ENCODE data around the gene SMIM41. TPM values are rescaled to one million over a fixed set of nuclear protein-coding genes. Genes with fewer than 3 reads are reported as not detected.

The SMIM41 gene
- polyA plus RNA-seq, 1 donor from 2014 or later = not detected

GRCh38 chr12:52086944-52087835, 7.7 kb downstream of the SMIM41 start:
- Histone ChIP-seq H4K20me1 (ENCODE audit: insufficient read depth) (no peaks in the 10 kb centered on the region), H3K36me3 (ENCODE audit: insufficient read depth, low read length) (no peaks in the 10 kb centered on the region), H3K4me2 (ENCODE audit: low read length) (no peak overlapping the region), H3K9me2 (ENCODE audit: insufficient read depth, low read length) (no peaks in the 10 kb centered on the region), H3K27ac (ENCODE audit: low read length) (no peak overlapping the region), H3K27me3 (ENCODE audit: insufficient read depth, low read depth, low read length) (no peaks in the 10 kb centered on the region), H3K9me3 (ENCODE audit: low read length) (no peaks in the 10 kb centered on the region), H3F3A (ENCODE audit: insufficient read depth, low read length, poor library complexity, severe bottlenecking) (no peaks in the 10 kb centered on the region), H2AFZ (ENCODE audit: low read depth, low read length) (no peak overlapping the region), H3K79me2 (replicated peaks; ENCODE audit: insufficient read depth, low read length) (no peaks in the 10 kb centered on the region), H3K4me3 (ENCODE audit: low read length) (no peak overlapping the region), H3K9ac (ENCODE audit: low read length) (no peak overlapping the region)
- TF ChIP-seq TAF1 (IDR thresholded peaks at IDR 0.05; ENCODE audit: low read depth) = no peak
- TF ChIP-seq RAD21 (conservative IDR thresholded peaks at IDR 0.05) = no peak
- TF ChIP-seq, protein P1, sequence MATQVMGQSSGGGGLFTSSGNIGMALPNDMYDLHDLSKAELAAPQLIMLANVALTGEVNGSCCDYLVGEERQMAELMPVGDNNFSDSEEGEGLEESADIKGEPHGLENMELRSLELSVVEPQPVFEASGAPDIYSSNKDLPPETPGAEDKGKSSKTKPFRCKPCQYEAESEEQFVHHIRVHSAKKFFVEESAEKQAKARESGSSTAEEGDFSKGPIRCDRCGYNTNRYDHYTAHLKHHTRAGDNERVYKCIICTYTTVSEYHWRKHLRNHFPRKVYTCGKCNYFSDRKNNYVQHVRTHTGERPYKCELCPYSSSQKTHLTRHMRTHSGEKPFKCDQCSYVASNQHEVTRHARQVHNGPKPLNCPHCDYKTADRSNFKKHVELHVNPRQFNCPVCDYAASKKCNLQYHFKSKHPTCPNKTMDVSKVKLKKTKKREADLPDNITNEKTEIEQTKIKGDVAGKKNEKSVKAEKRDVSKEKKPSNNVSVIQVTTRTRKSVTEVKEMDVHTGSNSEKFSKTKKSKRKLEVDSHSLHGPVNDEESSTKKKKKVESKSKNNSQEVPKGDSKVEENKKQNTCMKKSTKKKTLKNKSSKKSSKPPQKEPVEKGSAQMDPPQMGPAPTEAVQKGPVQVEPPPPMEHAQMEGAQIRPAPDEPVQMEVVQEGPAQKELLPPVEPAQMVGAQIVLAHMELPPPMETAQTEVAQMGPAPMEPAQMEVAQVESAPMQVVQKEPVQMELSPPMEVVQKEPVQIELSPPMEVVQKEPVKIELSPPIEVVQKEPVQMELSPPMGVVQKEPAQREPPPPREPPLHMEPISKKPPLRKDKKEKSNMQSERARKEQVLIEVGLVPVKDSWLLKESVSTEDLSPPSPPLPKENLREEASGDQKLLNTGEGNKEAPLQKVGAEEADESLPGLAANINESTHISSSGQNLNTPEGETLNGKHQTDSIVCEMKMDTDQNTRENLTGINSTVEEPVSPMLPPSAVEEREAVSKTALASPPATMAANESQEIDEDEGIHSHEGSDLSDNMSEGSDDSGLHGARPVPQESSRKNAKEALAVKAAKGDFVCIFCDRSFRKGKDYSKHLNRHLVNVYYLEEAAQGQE (IDR thresholded peaks at IDR 0.05; ENCODE audit: borderline replicate concordance) = no peak

DNA sequence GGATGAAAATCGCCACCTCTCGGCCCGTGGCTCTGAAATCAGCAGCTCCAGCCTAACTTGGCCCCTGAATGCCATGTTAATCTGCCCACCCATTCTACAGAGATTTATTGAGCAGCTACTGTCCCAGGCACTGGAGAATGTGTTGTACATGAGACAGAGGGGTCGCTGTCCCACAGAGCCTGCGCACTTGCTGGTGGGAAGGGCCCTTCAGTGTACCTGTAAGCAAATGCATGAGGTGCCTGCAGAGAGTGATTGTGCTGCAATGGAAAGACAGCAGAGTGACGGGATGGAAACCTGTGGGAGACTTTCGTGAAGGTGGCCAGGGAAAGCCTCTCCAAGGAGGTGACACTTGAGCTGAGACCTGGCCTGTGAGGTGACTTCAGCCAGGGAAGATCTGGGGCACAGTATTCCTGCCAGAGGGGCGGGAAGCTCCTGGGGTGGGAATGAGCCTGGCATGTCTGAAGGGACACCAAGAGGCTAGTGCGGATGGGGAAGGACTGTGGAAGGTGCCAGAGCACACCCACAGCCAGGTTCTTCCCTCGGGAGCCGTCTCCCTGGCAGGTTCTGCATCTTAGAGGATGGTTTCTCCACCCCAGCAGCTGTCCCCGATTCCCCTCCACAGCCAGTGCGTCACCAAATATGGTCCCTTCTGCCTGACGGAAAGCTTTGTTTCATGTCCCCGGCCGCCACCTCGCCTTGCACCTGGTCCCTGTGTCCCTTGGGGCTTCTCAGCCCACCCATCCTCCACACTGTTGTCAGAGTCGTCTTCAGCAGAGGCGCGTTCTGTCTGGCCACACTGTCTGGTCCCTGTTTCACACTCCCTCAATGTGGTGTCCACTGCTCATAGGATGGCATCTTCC, 8.7 kb downstream of the SMIM41 start:
- Histone ChIP-seq H3K27ac (ENCODE audit: low read length) (no peak overlapping the region), H4K20me1 (ENCODE audit: insufficient read depth) (no peaks in the 10 kb centered on the region), H3F3A (ENCODE audit: insufficient read depth, low read length, poor library complexity, severe bottlenecking) (no peaks in the 10 kb centered on the region), H3K9me3 (ENCODE audit: low read length) (no peaks in the 10 kb centered on the region), H2AFZ (ENCODE audit: low read depth, low read length) (no peak overlapping the region), H3K4me3 (ENCODE audit: low read length) (no peak overlapping the region), H3K27me3 (ENCODE audit: insufficient read depth, low read depth, low read length) (no peaks in the 10 kb centered on the region), H3K79me2 (replicated peaks; ENCODE audit: insufficient read depth, low read length) (no peaks in the 10 kb centered on the region), H3K9ac (ENCODE audit: low read length) (no peak overlapping the region), H3K36me3 (ENCODE audit: insufficient read depth, low read length) (no peaks in the 10 kb centered on the region), H3K9me2 (ENCODE audit: insufficient read depth, low read length) (no peaks in the 10 kb centered on the region), H3K4me2 (ENCODE audit: low read length) (no peak overlapping the region)
- TF ChIP-seq POLR2AphosphoS5 (IDR thresholded peaks at IDR 0.05) (no peak), EZH2 (IDR thresholded peaks at IDR 0.05; ENCODE audit: borderline replicate concordance, insufficient read depth, low read length, poor library complexity, severe bottlenecking) (no peak), RAD21 (conservative IDR thresholded peaks at IDR 0.05) (no peak), TAF1 (IDR thresholded peaks at IDR 0.05; ENCODE audit: low read depth) (no peak), SMC3 (conservative IDR thresholded peaks at IDR 0.05; ENCODE audit: poor library complexity) (no peak), EP300 (conservative IDR thresholded peaks at IDR 0.05; ENCODE audit: poor library complexity, severe bottlenecking) (no peak), MXI1 (conservative IDR thresholded peaks at IDR 0.05; ENCODE audit: poor library complexity, severe bottlenecking) (no peak)
- TF ChIP-seq, protein P2, sequence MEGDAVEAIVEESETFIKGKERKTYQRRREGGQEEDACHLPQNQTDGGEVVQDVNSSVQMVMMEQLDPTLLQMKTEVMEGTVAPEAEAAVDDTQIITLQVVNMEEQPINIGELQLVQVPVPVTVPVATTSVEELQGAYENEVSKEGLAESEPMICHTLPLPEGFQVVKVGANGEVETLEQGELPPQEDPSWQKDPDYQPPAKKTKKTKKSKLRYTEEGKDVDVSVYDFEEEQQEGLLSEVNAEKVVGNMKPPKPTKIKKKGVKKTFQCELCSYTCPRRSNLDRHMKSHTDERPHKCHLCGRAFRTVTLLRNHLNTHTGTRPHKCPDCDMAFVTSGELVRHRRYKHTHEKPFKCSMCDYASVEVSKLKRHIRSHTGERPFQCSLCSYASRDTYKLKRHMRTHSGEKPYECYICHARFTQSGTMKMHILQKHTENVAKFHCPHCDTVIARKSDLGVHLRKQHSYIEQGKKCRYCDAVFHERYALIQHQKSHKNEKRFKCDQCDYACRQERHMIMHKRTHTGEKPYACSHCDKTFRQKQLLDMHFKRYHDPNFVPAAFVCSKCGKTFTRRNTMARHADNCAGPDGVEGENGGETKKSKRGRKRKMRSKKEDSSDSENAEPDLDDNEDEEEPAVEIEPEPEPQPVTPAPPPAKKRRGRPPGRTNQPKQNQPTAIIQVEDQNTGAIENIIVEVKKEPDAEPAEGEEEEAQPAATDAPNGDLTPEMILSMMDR (IDR thresholded peaks at IDR 0.05; ENCODE audit: poor library complexity, severe bottlenecking) = no peak
- TF ChIP-seq, protein P1 (IDR thresholded peaks at IDR 0.05; ENCODE audit: borderline replicate concordance) = no peak
